ENCODE results near the gene SETDB1. TPM values are rescaled to one million over a fixed set of nuclear protein-coding genes. Genes with fewer than 3 reads are reported as not detected.

The SETDB1 gene
- total and polyA plus RNA-seq, 2 donors from 2014 or later = 12.1 to 51.6 TPM

DNA sequence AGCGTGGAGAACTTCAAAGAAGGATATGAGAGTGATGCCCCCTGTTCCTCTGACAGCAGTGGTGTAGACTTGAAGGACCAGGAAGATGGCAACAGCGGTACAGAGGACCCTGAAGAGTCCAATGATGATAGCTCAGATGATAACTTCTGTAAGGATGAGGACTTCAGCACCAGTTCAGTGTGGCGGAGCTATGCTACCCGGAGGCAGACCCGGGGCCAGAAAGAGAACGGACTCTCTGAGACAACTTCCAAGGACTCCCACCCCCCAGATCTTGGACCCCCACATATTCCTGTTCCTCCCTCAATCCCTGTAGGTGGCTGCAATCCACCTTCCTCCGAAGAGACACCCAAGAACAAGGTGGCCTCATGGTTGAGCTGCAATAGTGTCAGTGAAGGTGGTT, 34.5 kb downstream of the SETDB1 start:
- Histone ChIP-seq H3K4me1 (ENCODE audit: control insufficient read depth in 2 of 3, insufficient read depth in 2 of 3, low read depth in 1 of 3, low read length in 3 of 3) (no peaks in the 10 kb centered on the region), H3K9me3 (ENCODE audit: control insufficient read depth in 2 of 3, insufficient read depth in 1 of 3, low read length in 3 of 3) (no peaks in the 10 kb centered on the region), H3K4me3 (ENCODE audit: low read length in 3 of 3) (no peak overlapping the region), H3K36me3 (ENCODE audit: control insufficient read depth in 2 of 3, insufficient read depth in 3 of 3, low read length in 3 of 3) (peaks cover 10 to 40% (median 39%) of the 10 kb centered on the region in 3 donors), H3K27me3 (ENCODE audit: control insufficient read depth, insufficient read depth, low read length) (no peaks in the 10 kb centered on the region), H3K9ac (ENCODE audit: low read length in 3 of 3) (no peak overlapping the region), H3K27ac (ENCODE audit: low read depth in 2 of 2, low read length in 2 of 2) (no peak overlapping the region)
- no peak for TF ChIP-seq CTCF (IDR thresholded peaks at IDR 0.05; ENCODE audit: borderline replicate concordance, extremely low read depth, insufficient read depth)
- intact Hi-C loops (cut with DNase I) = no loop called here
- DNase-seq = no peak
- FAIRE-seq = no peak

DNA sequence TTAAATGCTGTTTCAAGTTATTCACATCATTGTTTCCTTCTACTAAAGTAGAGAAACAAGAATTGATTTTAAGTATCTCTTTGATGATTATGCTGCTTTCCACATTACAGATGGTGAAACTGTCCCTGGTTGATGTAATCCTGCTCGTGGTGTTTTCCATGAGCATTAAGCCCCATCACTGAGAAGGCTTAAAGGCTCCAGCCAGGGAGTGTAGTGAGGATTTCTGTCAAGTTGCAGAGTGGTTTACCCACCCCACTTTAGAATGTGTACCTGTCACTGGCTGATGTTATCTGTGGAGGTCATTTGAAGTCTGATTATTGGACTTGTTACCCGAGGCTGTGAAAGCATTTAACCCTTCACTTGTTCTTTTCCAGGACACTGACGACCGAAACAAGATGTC, 35.6 kb downstream of the SETDB1 start:
- no peak overlapping the region for H3K9ac ChIP-seq (ENCODE audit: low read length in 3 of 3)
- H3K4me1 ChIP-seq (ENCODE audit: control insufficient read depth in 2 of 3, insufficient read depth in 2 of 3, low read depth in 1 of 3, low read length in 3 of 3) = no peaks in the 10 kb centered on the region
- no peak for TF ChIP-seq CTCF (IDR thresholded peaks at IDR 0.05; ENCODE audit: borderline replicate concordance, extremely low read depth, insufficient read depth)
- no peaks in the 10 kb centered on the region for H3K9me3 ChIP-seq (ENCODE audit: control insufficient read depth in 2 of 3, insufficient read depth in 1 of 3, low read length in 3 of 3)
- H3K4me3 ChIP-seq (ENCODE audit: low read length in 3 of 3) = no peak overlapping the region
- no peak overlapping the region for H3K27ac ChIP-seq (ENCODE audit: low read depth in 2 of 2, low read length in 2 of 2)
- peaks cover 13 to 52% (median 50%) of the 10 kb centered on the region in 3 donors for H3K36me3 ChIP-seq (ENCODE audit: control insufficient read depth in 2 of 3, insufficient read depth in 3 of 3, low read length in 3 of 3)
- H3K27me3 ChIP-seq (ENCODE audit: control insufficient read depth, insufficient read depth, low read length) = no peaks in the 10 kb centered on the region
- FAIRE-seq (no peak), DNase-seq (no peak)
- intact Hi-C loops (cut with DNase I) = no loop called here

- FAIRE-seq (no peak), DNase-seq (peak in 3 of 5 donors; percentile 32 to 63 (median 61))
- Histone ChIP-seq H3K4me1 (ENCODE audit: control insufficient read depth in 2 of 3, insufficient read depth in 2 of 3, low read depth in 1 of 3, low read length in 3 of 3) (peaks cover 0 to under 1% (median 0%) of the 10 kb centered on the region in 3 donors), H3K9ac (ENCODE audit: low read length in 3 of 3) (no peak overlapping the region), H3K27me3 (ENCODE audit: control insufficient read depth, insufficient read depth, low read length) (no peaks in the 10 kb centered on the region), H3K4me3 (ENCODE audit: low read length in 3 of 3) (no peak overlapping the region), H3K27ac (ENCODE audit: low read depth in 2 of 2, low read length in 2 of 2) (no peak overlapping the region), H3K36me3 (ENCODE audit: control insufficient read depth in 2 of 3, insufficient read depth in 3 of 3, low read length in 3 of 3) (peaks cover 16 to 67% (median 66%) of the 10 kb centered on the region in 3 donors), H3K9me3 (ENCODE audit: control insufficient read depth in 2 of 3, insufficient read depth in 1 of 3, low read length in 3 of 3) (no peaks in the 10 kb centered on the region)
- intact Hi-C loops (cut with DNase I) = no loop called here
- no peak for TF ChIP-seq CTCF (IDR thresholded peaks at IDR 0.05; ENCODE audit: borderline replicate concordance, extremely low read depth, insufficient read depth)
Measured at GRCh38 chr1:150963321-150964163, 37.4 kb downstream of the SETDB1 start.

All from kidney (tissue), 14 donors.